SU-DHL-6 (cell line): Measurements from ENCODE around the gene RIC1.

Source experiments
- CTCF ChIP-seq: fragments of 200-600 bp; sonication (generic); IDR thresholded peaks from one replicate; pipeline ENCODE4 v1.5.1; 2017; ENCODE audit warnings: antibody characterized with exemption, mild to moderate bottlenecking, low read length, moderate library complexity; ENCODE audit not compliant: insufficient read depth, poor library complexity, severe bottlenecking
- EZH2phosphoT487 ChIP-seq: fragments of 200-600 bp; sonication (generic), shearing (Covaris generic); conservative IDR thresholded peaks from 2 replicates; pipeline ENCODE4 v1.6.1; 2018; ENCODE audit warnings: mild to moderate bottlenecking, antibody characterized with exemption, low read length, moderate library complexity, mixed read lengths

- no peak for TF ChIP-seq CTCF
- no peak for TF ChIP-seq EZH2phosphoT487
These were observed 23.9 kb downstream of the RIC1 start for GRCh38 chr9:5652821-5653220.
